Ishikawa (cell line): Measurements from ENCODE around the gene KLHL28.

Source experiments
- CEBPB ChIP-seq: IDR thresholded peaks from 2 replicates; pipeline ENCODE4 v1.6.1; 2012
- CREB1 ChIP-seq: IDR thresholded peaks from 2 replicates; pipeline ENCODE4 v1.6.1; 2012; ENCODE audit warnings: low read depth
- EGR1 ChIP-seq: IDR thresholded peaks from 2 replicates; pipeline ENCODE4 v1.6.1; 2012
- EP300 ChIP-seq: IDR thresholded peaks from 2 replicates; pipeline ENCODE4 v1.6.1; 2012; ENCODE audit warnings: borderline replicate concordance
- FOXM1 ChIP-seq: IDR thresholded peaks from 2 replicates; pipeline ENCODE4 v1.6.1; 2012; ENCODE audit warnings: low read depth, borderline replicate concordance
- MAX ChIP-seq: IDR thresholded peaks from 2 replicates; pipeline ENCODE4 v1.6.1; 2012
- NFIC ChIP-seq: IDR thresholded peaks from 2 replicates; pipeline ENCODE4 v1.6.1; 2012
- RAD21 ChIP-seq: IDR thresholded peaks from 2 replicates; pipeline ENCODE4 v1.6.1; 2012; ENCODE audit warnings: low read depth
- TAF1 ChIP-seq: IDR thresholded peaks from 2 replicates; pipeline ENCODE4 v1.6.1; 2012; ENCODE audit warnings: low read depth, mild to moderate bottlenecking
- TCF12 ChIP-seq: IDR thresholded peaks from 2 replicates; pipeline ENCODE4 v1.6.1; 2012; ENCODE audit warnings: low read depth
- TEAD4 ChIP-seq: IDR thresholded peaks from 2 replicates; pipeline ENCODE4 v1.6.1; 2012
- USF1 ChIP-seq: IDR thresholded peaks from 2 replicates; pipeline ENCODE4 v1.6.1; 2012
- YY1 ChIP-seq: IDR thresholded peaks from 2 replicates; pipeline ENCODE4 v1.6.1; 2012; ENCODE audit warnings: low read depth
- ZBTB7A ChIP-seq: IDR thresholded peaks from 2 replicates; pipeline ENCODE4 v1.6.1; 2012; ENCODE audit warnings: low read depth
- TF ChIP-seq, protein P1 (sequence below): IDR thresholded peaks from 2 replicates; pipeline ENCODE4 v1.6.1; 2012; ENCODE audit warnings: low read depth, mild to moderate bottlenecking

Gene KLHL28

GRCh38 chr14:44910821-44911220, 50.9 kb downstream of the KLHL28 start:
- TF ChIP-seq EGR1 (no peak), TEAD4 (no peak), ZBTB7A (no peak), CEBPB (no peak), MAX (no peak), EP300 (no peak), USF1 (no peak), TAF1 (no peak), RAD21 (no peak), TCF12 (no peak), CREB1 (no peak), NFIC (no peak), YY1 (no peak), FOXM1 (no peak)
- TF ChIP-seq, protein P1, sequence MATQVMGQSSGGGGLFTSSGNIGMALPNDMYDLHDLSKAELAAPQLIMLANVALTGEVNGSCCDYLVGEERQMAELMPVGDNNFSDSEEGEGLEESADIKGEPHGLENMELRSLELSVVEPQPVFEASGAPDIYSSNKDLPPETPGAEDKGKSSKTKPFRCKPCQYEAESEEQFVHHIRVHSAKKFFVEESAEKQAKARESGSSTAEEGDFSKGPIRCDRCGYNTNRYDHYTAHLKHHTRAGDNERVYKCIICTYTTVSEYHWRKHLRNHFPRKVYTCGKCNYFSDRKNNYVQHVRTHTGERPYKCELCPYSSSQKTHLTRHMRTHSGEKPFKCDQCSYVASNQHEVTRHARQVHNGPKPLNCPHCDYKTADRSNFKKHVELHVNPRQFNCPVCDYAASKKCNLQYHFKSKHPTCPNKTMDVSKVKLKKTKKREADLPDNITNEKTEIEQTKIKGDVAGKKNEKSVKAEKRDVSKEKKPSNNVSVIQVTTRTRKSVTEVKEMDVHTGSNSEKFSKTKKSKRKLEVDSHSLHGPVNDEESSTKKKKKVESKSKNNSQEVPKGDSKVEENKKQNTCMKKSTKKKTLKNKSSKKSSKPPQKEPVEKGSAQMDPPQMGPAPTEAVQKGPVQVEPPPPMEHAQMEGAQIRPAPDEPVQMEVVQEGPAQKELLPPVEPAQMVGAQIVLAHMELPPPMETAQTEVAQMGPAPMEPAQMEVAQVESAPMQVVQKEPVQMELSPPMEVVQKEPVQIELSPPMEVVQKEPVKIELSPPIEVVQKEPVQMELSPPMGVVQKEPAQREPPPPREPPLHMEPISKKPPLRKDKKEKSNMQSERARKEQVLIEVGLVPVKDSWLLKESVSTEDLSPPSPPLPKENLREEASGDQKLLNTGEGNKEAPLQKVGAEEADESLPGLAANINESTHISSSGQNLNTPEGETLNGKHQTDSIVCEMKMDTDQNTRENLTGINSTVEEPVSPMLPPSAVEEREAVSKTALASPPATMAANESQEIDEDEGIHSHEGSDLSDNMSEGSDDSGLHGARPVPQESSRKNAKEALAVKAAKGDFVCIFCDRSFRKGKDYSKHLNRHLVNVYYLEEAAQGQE, result no peak

DNA sequence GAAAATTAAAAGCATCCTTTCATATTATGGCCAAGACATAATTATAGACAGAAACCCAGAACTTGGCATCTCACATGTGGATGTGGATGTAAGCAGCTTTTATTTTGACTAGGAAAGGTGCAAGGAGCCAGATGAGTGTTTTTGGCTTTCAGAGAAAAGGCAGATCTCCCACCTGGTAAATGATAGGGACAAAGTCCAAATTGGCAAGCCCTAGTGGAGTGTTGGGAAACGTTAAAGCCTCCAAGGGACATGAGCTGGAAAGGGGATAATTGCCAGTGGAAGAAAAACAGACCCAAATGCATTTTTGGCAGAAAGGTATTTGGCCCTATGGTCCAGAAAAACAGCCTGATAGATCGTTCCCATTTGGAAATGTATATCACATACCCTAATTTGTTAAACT, 60.1 kb downstream of the KLHL28 start:
- TF ChIP-seq ZBTB7A, result no peak

GRCh38 chr14:44898551-44898950, 63.2 kb downstream of the KLHL28 start:
- TF ChIP-seq YY1, result no peak
- no peak for TF ChIP-seq CREB1
- TF ChIP-seq FOXM1, result no peak
- TF ChIP-seq TCF12, result no peak
- no peak for TF ChIP-seq RAD21
- no peak for TF ChIP-seq EGR1
- no peak for TF ChIP-seq USF1
- TF ChIP-seq TEAD4, result no peak
- TF ChIP-seq, protein P1, result no peak

- TF ChIP-seq TEAD4, result no peak
- peak; percentile 74 for TF ChIP-seq MAX
- TF ChIP-seq EP300, result no peak
These were observed 63.9 kb downstream of the KLHL28 start for GRCh38 chr14:44897845-44898151.

DNA sequence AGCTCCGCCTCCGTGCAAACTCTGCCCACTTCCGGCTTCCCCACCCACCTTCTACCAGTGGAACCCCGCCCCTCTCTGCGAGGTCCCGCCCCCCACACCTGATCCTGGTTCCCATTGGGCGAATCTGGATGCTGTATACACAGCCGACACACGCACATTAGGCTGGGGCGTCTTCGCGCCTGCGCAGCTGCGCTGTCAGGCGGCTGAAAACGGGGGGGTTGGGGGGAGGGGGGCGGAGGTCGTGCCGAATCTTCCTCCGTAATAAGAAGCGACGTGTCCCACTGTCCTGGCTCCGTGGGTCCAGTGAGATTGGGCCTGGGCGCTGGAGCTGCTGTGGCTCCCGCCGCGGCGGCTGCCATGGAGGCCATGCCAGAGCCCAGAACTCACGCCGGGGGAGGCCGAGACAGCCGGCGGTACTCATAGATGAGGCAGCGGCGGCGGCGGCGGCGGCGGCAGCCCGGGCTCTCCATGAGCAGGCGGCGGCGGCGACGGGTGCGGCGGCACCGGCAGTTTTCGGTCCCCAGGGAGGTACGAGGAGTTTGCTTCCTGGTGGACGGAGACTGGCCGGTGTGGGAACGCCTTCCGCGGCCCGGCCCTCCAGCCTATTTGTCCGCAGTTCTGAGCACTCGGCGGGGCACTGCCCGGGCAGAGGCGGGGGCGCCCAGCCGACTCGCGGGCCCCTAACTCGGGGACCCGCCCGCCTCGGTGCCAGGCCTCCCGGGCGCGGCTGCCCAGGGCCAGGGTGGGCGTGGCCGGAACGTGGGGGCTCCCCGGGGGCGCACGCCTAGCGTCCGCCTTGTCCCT, 64.5 kb downstream of the KLHL28 start:
- TF ChIP-seq YY1, result peak; percentile 66
- TF ChIP-seq FOXM1, result no peak
- TF ChIP-seq TCF12, result no peak
- no peak for TF ChIP-seq CEBPB
- TF ChIP-seq CREB1, result no peak
- no peak for TF ChIP-seq EP300
- no peak for TF ChIP-seq TEAD4
- peak; percentile 11; the same call in 1 of the 2 replicates for TF ChIP-seq EGR1
- peak; percentile 57 for TF ChIP-seq TAF1
- no peak; the same call in 1 of the 2 replicates for TF ChIP-seq USF1
- no peak for TF ChIP-seq RAD21
- TF ChIP-seq ZBTB7A, result peak; percentile 77; the same call in 1 of the 2 replicates
- TF ChIP-seq NFIC, result no peak
- peak; percentile 18; the same call in 1 of the 2 replicates for TF ChIP-seq MAX
- TF ChIP-seq, protein P1, result no peak
